ENCODE results near the gene SCN10A.

GRCh38 chr3:38756892-38757291 lies 59.1 kb downstream of the SCN10A start:
- TF ChIP-seq CTCF (IDR thresholded peaks at IDR 0.05) (no peak), POLR2A (IDR thresholded peaks at IDR 0.05) (no peak)

Data from Peyer's patch (tissue), 4 donors.